Nephron (organoid): ENCODE data around the gene NMNAT2.
A peak's percentile ranks its signal among the peaks of the same experiment; 100 is the strongest.

Experiments used
- H3K27ac Mint-ChIP-seq, 3 experiments: 2 replicates each; pipeline ENCODE4 v1.8.0; 2020; ENCODE audit warnings: mixed read lengths in 3 of 3, mild to moderate bottlenecking in 2 of 3, moderate library complexity in 1 of 3
- H3K27me3 Mint-ChIP-seq: 2 replicates; pipeline ENCODE4 v1.8.0; 2021; ENCODE audit warnings: low read depth, mild to moderate bottlenecking, moderate library complexity, mixed read lengths
- H3K36me3 Mint-ChIP-seq: 2 replicates; pipeline ENCODE4 v1.8.0; 2020; ENCODE audit warnings: low read depth, mixed read lengths
- H3K4me1 Mint-ChIP-seq: 2 replicates; pipeline ENCODE4 v1.8.0; 2020; ENCODE audit warnings: mixed read lengths
- H3K4me3 Mint-ChIP-seq, 3 experiments: 2 replicates each; pipeline ENCODE4 v1.8.0; 2020; ENCODE audit warnings: mild to moderate bottlenecking in 3 of 3, mixed read lengths in 3 of 3, moderate library complexity in 2 of 3
- H3K9me3 Mint-ChIP-seq: 2 replicates; pipeline ENCODE4 v1.8.0; 2020; ENCODE audit warnings: mixed read lengths
- CTCF ChIP-seq, 3 experiments: fragments of 200-600 bp; sonication (generic); IDR thresholded peaks; one replicate each; pipeline ENCODE4 v1.5.0; 2021; ENCODE audit warnings: antibody characterized with exemption in 3 of 3; ENCODE audit not compliant: unreplicated experiment in 3 of 3

The NMNAT2 gene

GRCh38 chr1:183215076-183215720 lies 203.0 kb downstream of the NMNAT2 start:
- Mint-ChIP-seq H3K36me3 (no peaks in the 10 kb centered on the region), H3K4me1 (peaks cover 59% of the 10 kb centered on the region), H3K4me3 (no peak overlapping the region), H3K27ac (no peak overlapping the region), H3K9me3 (no peaks in the 10 kb centered on the region), H3K27me3 (peaks cover 3% of the 10 kb centered on the region)
- TF ChIP-seq CTCF (IDR thresholded peaks at IDR 0.05; ENCODE audit: unreplicated experiment in 3 of 3) = no peak

- no peaks in the 10 kb centered on the region for H3K36me3 Mint-ChIP-seq
- H3K27ac Mint-ChIP-seq = peak overlapping the region in 1 of 3 experiments; percentile 50
- H3K4me1 Mint-ChIP-seq = peaks cover 52% of the 10 kb centered on the region
- H3K4me3 Mint-ChIP-seq = no peak overlapping the region
- no peaks in the 10 kb centered on the region for H3K9me3 Mint-ChIP-seq
- peaks cover 3% of the 10 kb centered on the region for H3K27me3 Mint-ChIP-seq
- no peak for TF ChIP-seq CTCF (IDR thresholded peaks at IDR 0.05; ENCODE audit: unreplicated experiment in 3 of 3)
Observed at GRCh38 chr1:183214021-183214970, 203.9 kb downstream of the NMNAT2 start.

- Mint-ChIP-seq H3K9me3 (no peaks in the 10 kb centered on the region), H3K4me1 (peaks cover 38% of the 10 kb centered on the region), H3K27ac (no peak overlapping the region), H3K4me3 (no peak overlapping the region), H3K27me3 (peaks cover 3% of the 10 kb centered on the region), H3K36me3 (no peaks in the 10 kb centered on the region)
- no peak for TF ChIP-seq CTCF (IDR thresholded peaks at IDR 0.05; ENCODE audit: unreplicated experiment in 3 of 3)
Observed at GRCh38 chr1:183212870-183213269, 205.3 kb downstream of the NMNAT2 start.

GRCh38 chr1:183210681-183211080 lies 207.5 kb downstream of the NMNAT2 start:
- TF ChIP-seq CTCF (IDR thresholded peaks at IDR 0.05; ENCODE audit: unreplicated experiment in 3 of 3) = no peak
- Mint-ChIP-seq H3K4me1 (peaks cover 30% of the 10 kb centered on the region), H3K27me3 (peaks cover 3% of the 10 kb centered on the region), H3K27ac (no peak overlapping the region), H3K9me3 (no peaks in the 10 kb centered on the region), H3K36me3 (no peaks in the 10 kb centered on the region), H3K4me3 (no peak overlapping the region)

- Mint-ChIP-seq H3K9me3 (no peaks in the 10 kb centered on the region), H3K4me1 (peaks cover 27% of the 10 kb centered on the region), H3K27ac (no peak overlapping the region), H3K36me3 (no peaks in the 10 kb centered on the region), H3K4me3 (no peak overlapping the region), H3K27me3 (no peaks in the 10 kb centered on the region)
- TF ChIP-seq CTCF (IDR thresholded peaks at IDR 0.05; ENCODE audit: unreplicated experiment in 3 of 3) = no peak
Observed at GRCh38 chr1:183209533-183210158, 208.5 kb downstream of the NMNAT2 start.
